H1 (cell line): ENCODE data around the gene RIN3. TPM values are rescaled to one million over a fixed set of nuclear protein-coding genes. Genes with fewer than 3 reads are reported as not detected.

Experiments used
- CREB1 ChIP-seq: IDR thresholded peaks from 2 replicates; pipeline ENCODE4 v1.6.1; 2012; ENCODE audit warnings: inconsistent platforms
- KDM1A ChIP-seq: fragments of 200-600, 300-600 bp; sonication (generic); IDR thresholded peaks from 2 replicates; pipeline ENCODE4 v1.7.1; 2016; ENCODE audit warnings: mild to moderate bottlenecking, low read length, borderline replicate concordance
- RBBP5 ChIP-seq: IDR thresholded peaks from 2 replicates; pipeline ENCODE4 v1.7.1; 2012; ENCODE audit warnings: low read depth, mild to moderate bottlenecking, inconsistent platforms, low read length, moderate library complexity, borderline replicate concordance
- polyA plus RNA-seq, 7 experiments: library from polyadenylated mRNA; depleted of rRNA in 3 of 7; stranded (reverse) in 5 of 7; unstranded in 2 of 7; fragments of >200 nt in 5 of 7; fragments of 200-250 nt in 2 of 7; gene quantifications; 1 replicate in 5 of 7; 2 replicates in 1 of 7; 4 replicates in 1 of 7; pipeline versions ENCODE4 v1.2.1 to v1.2.3, GENCODE V29; 2011 to 2013; ENCODE audit warnings: missing spikeins in 2 of 7, mixed read lengths in 2 of 7
- total RNA-seq: library from RNA; stranded (reverse); fragmentation: NEBNext Ultra II Directional; extraction: Animal tissue kit (Norgen Biotek cat#: 25700); gene quantifications from 2 replicates; pipeline ENCODE4 v1.2.1, GENCODE V29; 2021

RIN3 gene
- total and polyA plus RNA-seq, 2 of the 8 experiments (the other 6 are each of a cell fraction or from before 2014, with no cell fraction given), result 0.59 to 1.5 TPM

GRCh38 chr14:92531106-92531873 lies 17.7 kb downstream of the RIN3 start (continued):
- no peak for TF ChIP-seq KDM1A
- no peak for TF ChIP-seq RBBP5
- TF ChIP-seq CREB1, result no peak
- TF ChIP-seq, all 59 proteins: peak for 0
